Prostate gland (tissue), 2 donors: Measurements from ENCODE around the gene CD72. TPM values are rescaled to one million over a fixed set of nuclear protein-coding genes. Genes with fewer than 3 reads are reported as not detected.

ENCODE experiments used
- DNase-seq: peaks from one replicate; pipeline ENCODE4 v3.0.0-alpha.2; 2019; ENCODE audit warnings: low spot score
- H3K27ac ChIP-seq, 2 donors: fragments of 200-600 bp; sonication (generic); 2 replicates each; pipeline ENCODE4 v1.5.1; 2017 to 2019
- H3K27me3 ChIP-seq: fragments of 200-600 bp; sonication (generic); replicated peaks from 2 replicates; pipeline ENCODE4 v1.5.1; 2019; ENCODE audit not compliant: insufficient read depth
- H3K36me3 ChIP-seq, 2 donors: fragments of 200-600 bp; sonication (generic); 1 replicate in 1 of 2; 2 replicates in 1 of 2; pipeline versions ENCODE4 v1.5.1 to v1.8.1; 2017 to 2019
- H3K4me1 ChIP-seq: fragments of 200-600 bp; sonication (generic); replicated peaks from 2 replicates; pipeline ENCODE4 v1.5.1; 2019
- H3K4me3 ChIP-seq, 2 donors: fragments of 200-600 bp; sonication (generic); 2 replicates each; pipeline ENCODE4 v1.5.1; 2017 to 2019
- H3K9me3 ChIP-seq: fragments of 200-600 bp; sonication (generic); 2 replicates; pipeline ENCODE4 v1.5.1; 2017
- CTCF ChIP-seq, 4 experiments: fragments of 200-600 bp in 2 of 4; fragments of 450-650 bp in 2 of 4; sonication (generic) in 2 of 4; IDR thresholded peaks; 1 replicate in 3 of 4; 2 replicates in 1 of 4; pipeline ENCODE4 v1.5.1; 2016 to 2019; ENCODE audit warnings: antibody characterized with exemption in 4 of 4, mild to moderate bottlenecking in 2 of 4, moderate library complexity in 2 of 4
- POLR2A ChIP-seq: fragments of 450-650 bp; IDR thresholded peaks from one replicate; pipeline ENCODE4 v1.6.1; 2016; ENCODE audit warnings: antibody characterized with exemption, mild to moderate bottlenecking
- POLR2AphosphoS5 ChIP-seq: sonication (generic); formaldehyde crosslinking; IDR thresholded peaks from one replicate; pipeline ENCODE4 v1.6.1; 2017; ENCODE audit warnings: antibody characterized with exemption
- WGBS: methylation state at CpG from one replicate; pipeline ENCODE4 v1.1.5; 2018; 5-methylcytosine and 5-hydroxymethylcytosine counted together
- intact Hi-C: fragments of 100-400 bp; cut with DNase I; formaldehyde crosslinking; loops from one replicate; pipeline ENCODE4 v1.14.2; 2022
- total RNA-seq, 2 donors: library from RNA; depleted of rRNA; stranded (reverse); fragments of >200 nt; gene quantifications; one replicate each; pipeline ENCODE4 v1.1.0, GENCODE V29; 2016

The CD72 gene
- total RNA-seq, 2 donors from 2014 or later, result 3.0 to 3.2 TPM

- no peak for DNase-seq
- 94% methylated on average over 1 of the region's 1 CpG for WGBS
- no peak for TF ChIP-seq POLR2A
- no peak for TF ChIP-seq POLR2AphosphoS5
- no peak for TF ChIP-seq CTCF (IDR thresholded peaks at IDR 0.05)
- Histone ChIP-seq H3K27me3 (no peaks in the 10 kb centered on the region), H3K36me3 (no peaks in the 10 kb centered on the region), H3K4me1 (no peaks in the 10 kb centered on the region), H3K9me3 (no peaks in the 10 kb centered on the region), H3K27ac (no peak overlapping the region), H3K4me3 (no peak overlapping the region)
- intact Hi-C loops, result no loop called here
These were observed 39.1 kb downstream of the CD72 start for GRCh38 chr9:35579130-35579529.

- whole genome bisulfite sequencing, result 45% methylated on average over 5 of the region's 5 CpGs
- TF ChIP-seq POLR2AphosphoS5 (no peak), POLR2A (no peak), CTCF (IDR thresholded peaks at IDR 0.05) (no peak)
- H3K4me1 ChIP-seq, result no peaks in the 10 kb centered on the region
- H3K27me3 ChIP-seq, result no peaks in the 10 kb centered on the region
- no peak for DNase-seq
- H3K4me3 ChIP-seq, result no peak overlapping the region
- intact Hi-C loops, result no loop called here
- no peak overlapping the region for H3K27ac ChIP-seq
- H3K36me3 ChIP-seq, result no peaks in the 10 kb centered on the region
- no peaks in the 10 kb centered on the region for H3K9me3 ChIP-seq
These were observed 40.7 kb downstream of the CD72 start for GRCh38 chr9:35577486-35577885.

GRCh38 chr9:35575478-35575877 is 42.7 kb downstream of the CD72 start:
- no peaks in the 10 kb centered on the region for H3K27me3 ChIP-seq
- intact Hi-C loops, result no loop called here
- H3K9me3 ChIP-seq, result no peaks in the 10 kb centered on the region
- DNase-seq, result no peak
- TF ChIP-seq CTCF (IDR thresholded peaks at IDR 0.05), result no peak
- no peak for TF ChIP-seq POLR2AphosphoS5
- no peak for TF ChIP-seq POLR2A
- H3K36me3 ChIP-seq, result no peaks in the 10 kb centered on the region
- H3K4me3 ChIP-seq, result no peak overlapping the region
- H3K27ac ChIP-seq, result no peak overlapping the region
- WGBS, result 92% methylated on average over 5 of the region's 5 CpGs
- no peaks in the 10 kb centered on the region for H3K4me1 ChIP-seq

GRCh38 chr9:35574578-35575122 is 43.6 kb downstream of the CD72 start:
- no peaks in the 10 kb centered on the region for H3K4me1 ChIP-seq
- no peaks in the 10 kb centered on the region for H3K36me3 ChIP-seq
- H3K27me3 ChIP-seq, result no peaks in the 10 kb centered on the region
- no peaks in the 10 kb centered on the region for H3K9me3 ChIP-seq
- H3K4me3 ChIP-seq, result no peak overlapping the region
- no peak for DNase-seq
- intact Hi-C loops, result no loop called here
- no peak for TF ChIP-seq POLR2AphosphoS5
- no peak for TF ChIP-seq CTCF (IDR thresholded peaks at IDR 0.05)
- no peak overlapping the region for H3K27ac ChIP-seq
- 95% methylated on average over 2 of the region's 2 CpGs for WGBS

GRCh38 chr9:35570709-35571504 is 47.3 kb downstream of the CD72 start:
- H3K9me3 ChIP-seq, result no peaks in the 10 kb centered on the region
- no peak overlapping the region for H3K4me3 ChIP-seq
- 93% methylated on average over 6 of the region's 6 CpGs for WGBS
- TF ChIP-seq POLR2A, result no peak
- no peak for TF ChIP-seq POLR2AphosphoS5
- no peak for TF ChIP-seq CTCF (IDR thresholded peaks at IDR 0.05)
- intact Hi-C loops, result no loop called here
- H3K27ac ChIP-seq, result no peak overlapping the region
- no peaks in the 10 kb centered on the region for H3K27me3 ChIP-seq
- no peak for DNase-seq
- no peaks in the 10 kb centered on the region for H3K36me3 ChIP-seq
- H3K4me1 ChIP-seq, result no peaks in the 10 kb centered on the region
